Measurements from ENCODE around the gene FBXO31.

FBXO31 gene

DNA sequence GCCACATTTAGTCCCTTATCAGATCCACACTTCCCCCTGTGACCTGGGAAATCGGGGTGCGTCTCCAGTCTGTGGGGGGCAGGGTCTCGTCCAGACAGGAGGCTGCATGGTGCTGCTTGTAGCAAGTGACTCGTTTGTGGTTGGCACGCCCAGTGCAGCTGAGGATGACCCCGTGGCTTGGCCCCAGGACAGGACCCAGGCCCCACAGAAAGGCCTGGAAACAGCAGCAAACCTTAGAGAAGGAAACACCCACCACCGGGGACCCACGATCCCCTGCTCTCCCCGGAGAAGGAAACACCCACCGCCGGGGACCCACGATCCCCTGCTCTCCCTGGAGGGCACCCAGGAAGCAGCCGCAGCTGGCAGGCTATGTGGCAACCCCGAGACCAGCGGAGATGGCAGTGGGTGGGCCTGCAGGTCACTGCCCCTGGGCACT, 58.1 kb downstream of the FBXO31 start:
- H3K9me3 Mint-ChIP-seq, result no peaks in the 10 kb centered on the region
- H3K36me3 Mint-ChIP-seq, result no peaks in the 10 kb centered on the region
- H3K4me1 Mint-ChIP-seq, result peaks cover 8% of the 10 kb centered on the region
- H3K27me3 Mint-ChIP-seq, result no peaks in the 10 kb centered on the region
- no peak overlapping the region for H3K27ac Mint-ChIP-seq
- H3K4me3 Mint-ChIP-seq, result no peak overlapping the region

- Mint-ChIP-seq H3K27ac (no peak overlapping the region), H3K4me1 (peaks cover 8% of the 10 kb centered on the region), H3K4me3 (no peak overlapping the region), H3K36me3 (no peaks in the 10 kb centered on the region), H3K27me3 (no peaks in the 10 kb centered on the region), H3K9me3 (no peaks in the 10 kb centered on the region)
Observed at GRCh38 chr16:87324411-87325275, 58.9 kb downstream of the FBXO31 start.

DNA sequence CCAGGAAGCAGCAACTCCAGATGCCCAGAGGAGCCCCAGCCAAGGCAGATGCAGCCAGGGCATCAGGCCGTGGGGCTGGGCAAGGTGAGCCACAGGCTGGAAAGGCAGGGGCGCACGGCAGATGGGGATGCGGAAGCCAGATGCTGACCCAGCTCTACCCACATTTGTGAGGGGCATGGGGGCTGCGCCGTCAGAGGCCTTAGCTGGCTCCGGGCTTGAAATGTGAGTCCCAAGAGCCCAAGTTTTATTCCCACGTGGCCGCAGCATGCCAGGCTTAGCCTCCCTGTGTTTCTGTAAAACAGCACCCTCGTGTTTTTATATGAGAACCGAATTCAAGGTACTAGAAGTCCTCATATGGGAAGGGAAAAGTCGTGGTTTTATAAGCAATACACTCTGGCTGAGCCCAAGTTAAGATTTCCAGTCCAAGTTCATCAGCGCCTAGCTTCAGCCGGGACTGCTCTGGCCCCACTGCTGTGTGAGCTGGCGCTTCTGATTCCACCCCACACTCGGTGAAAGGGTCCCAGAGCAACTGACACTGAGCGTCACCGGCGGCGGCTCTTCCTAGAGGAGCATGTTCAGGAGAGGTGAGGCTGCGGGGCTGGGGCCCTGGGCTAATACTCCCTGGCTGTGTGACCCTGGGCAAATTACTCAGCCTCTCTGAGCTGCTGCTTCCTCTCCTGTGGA, 59.7 kb downstream of the FBXO31 start:
- no peak overlapping the region for H3K4me3 Mint-ChIP-seq
- no peaks in the 10 kb centered on the region for H3K27me3 Mint-ChIP-seq
- H3K4me1 Mint-ChIP-seq, result peaks cover 11% of the 10 kb centered on the region
- no peaks in the 10 kb centered on the region for H3K9me3 Mint-ChIP-seq
- H3K36me3 Mint-ChIP-seq, result no peaks in the 10 kb centered on the region
- H3K27ac Mint-ChIP-seq, result no peak overlapping the region

DNA sequence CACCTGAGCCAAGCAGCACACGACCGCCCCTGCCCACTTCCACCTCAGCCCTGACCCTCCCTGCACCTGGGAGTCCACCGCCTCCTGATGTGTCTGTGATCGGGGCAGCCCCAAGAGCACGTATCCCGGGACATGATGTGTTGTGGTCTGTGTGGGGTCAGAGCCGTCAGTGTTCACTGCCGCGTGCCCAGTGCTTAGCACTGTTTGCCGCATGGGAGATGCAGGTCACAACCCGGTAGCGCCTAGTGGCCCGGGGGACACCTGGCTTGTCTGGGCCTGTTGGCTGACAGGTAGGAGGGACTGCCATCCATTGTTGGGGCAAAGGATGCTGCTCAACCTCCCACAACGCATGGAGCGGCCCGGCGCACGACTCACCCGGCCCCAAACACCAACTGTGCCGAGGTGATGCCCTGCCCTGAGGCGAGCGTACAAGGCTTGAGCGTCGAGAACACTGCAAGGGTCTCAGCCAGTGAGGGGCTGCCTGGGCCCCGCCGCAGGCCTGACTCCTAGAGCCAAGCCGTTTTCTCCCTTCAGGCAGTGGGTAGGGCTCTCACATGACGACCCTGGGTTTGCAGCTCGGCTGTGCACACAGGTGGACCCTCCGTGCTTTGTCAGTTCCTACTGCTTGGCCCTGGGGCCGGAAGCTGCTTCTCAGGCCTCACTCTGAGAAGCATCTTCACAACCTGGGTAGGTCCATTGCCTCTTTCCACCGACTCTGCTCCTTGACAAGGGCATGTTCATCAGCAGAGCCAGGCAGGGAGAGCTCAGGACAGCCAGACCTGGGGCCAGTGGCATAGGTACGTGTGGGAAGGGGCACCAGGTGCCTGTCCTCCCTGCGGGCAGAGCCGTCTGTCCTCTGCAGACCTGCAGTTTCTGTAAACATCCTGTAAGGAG, 60.5 kb downstream of the FBXO31 start:
- no peak overlapping the region for H3K4me3 Mint-ChIP-seq
- H3K9me3 Mint-ChIP-seq, result no peaks in the 10 kb centered on the region
- no peak overlapping the region for H3K27ac Mint-ChIP-seq

DNA sequence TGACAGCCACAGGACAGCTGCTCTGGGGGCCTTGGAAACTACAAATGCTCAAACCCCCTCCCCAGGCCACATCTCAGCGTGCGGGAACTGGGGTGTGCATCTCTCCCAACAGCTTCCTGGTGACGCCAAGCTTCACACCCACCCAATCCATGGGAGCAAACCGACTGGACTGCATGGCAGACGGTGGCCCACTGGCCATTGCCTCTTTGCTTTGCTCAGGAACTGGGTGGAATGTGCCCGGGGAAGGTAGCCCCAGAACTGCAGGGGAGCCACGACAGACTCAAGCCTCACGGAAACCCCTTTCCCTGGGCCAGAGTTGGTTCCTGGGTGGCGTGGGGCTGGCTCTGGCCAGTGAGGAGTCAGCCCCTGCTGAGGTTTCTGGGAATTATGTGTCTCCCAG, 61.2 kb downstream of the FBXO31 start:
- peaks cover 22% of the 10 kb centered on the region for H3K4me1 Mint-ChIP-seq
- no peaks in the 10 kb centered on the region for H3K9me3 Mint-ChIP-seq
- no peaks in the 10 kb centered on the region for H3K27me3 Mint-ChIP-seq
- no peak overlapping the region for H3K4me3 Mint-ChIP-seq
- H3K27ac Mint-ChIP-seq, result no peak overlapping the region
- no peaks in the 10 kb centered on the region for H3K36me3 Mint-ChIP-seq

More for the DNA sequence above, 60.5 kb downstream of the FBXO31 start:
- no peaks in the 10 kb centered on the region for H3K27me3 Mint-ChIP-seq
- peaks cover 19% of the 10 kb centered on the region for H3K4me1 Mint-ChIP-seq
- H3K36me3 Mint-ChIP-seq, result no peaks in the 10 kb centered on the region

GRCh38 chr16:87321336-87322107, 62.1 kb downstream of the FBXO31 start:
- no peaks in the 10 kb centered on the region for H3K9me3 Mint-ChIP-seq
- no peaks in the 10 kb centered on the region for H3K27me3 Mint-ChIP-seq
- H3K4me3 Mint-ChIP-seq, result no peak overlapping the region
- H3K27ac Mint-ChIP-seq, result peak overlapping the region; percentile 8
- peaks cover 19% of the 10 kb centered on the region for H3K4me1 Mint-ChIP-seq
- H3K36me3 Mint-ChIP-seq, result no peaks in the 10 kb centered on the region

GRCh38 chr16:87320510-87321227, 62.9 kb downstream of the FBXO31 start:
- Mint-ChIP-seq H3K4me1 (peaks cover 14% of the 10 kb centered on the region), H3K27me3 (no peaks in the 10 kb centered on the region), H3K9me3 (no peaks in the 10 kb centered on the region), H3K36me3 (no peaks in the 10 kb centered on the region), H3K27ac (no peak overlapping the region), H3K4me3 (no peak overlapping the region)

GRCh38 chr16:87319997-87320491, 63.5 kb downstream of the FBXO31 start:
- no peaks in the 10 kb centered on the region for H3K27me3 Mint-ChIP-seq
- no peaks in the 10 kb centered on the region for H3K9me3 Mint-ChIP-seq
- H3K36me3 Mint-ChIP-seq, result no peaks in the 10 kb centered on the region

DNA sequence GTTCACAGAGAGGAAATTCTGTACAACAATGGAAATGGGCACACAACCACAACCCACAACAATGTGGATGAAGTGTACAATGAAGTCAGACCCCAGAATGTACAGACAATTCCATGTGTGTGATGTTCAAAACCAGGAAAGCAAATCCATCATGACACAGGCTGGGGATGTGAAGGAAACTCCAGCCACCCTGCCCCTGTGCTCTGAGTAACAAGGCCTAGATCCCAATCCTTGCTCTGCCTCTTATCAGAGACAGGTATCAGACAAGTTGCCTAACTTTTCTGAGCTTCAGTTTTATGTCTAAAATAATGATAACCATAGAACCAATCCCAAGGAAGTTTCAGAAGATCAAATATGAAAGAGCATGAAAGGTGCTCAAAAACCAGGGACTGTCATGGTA, 64.6 kb downstream of the FBXO31 start:
- Mint-ChIP-seq H3K27me3 (no peaks in the 10 kb centered on the region), H3K4me1 (peaks cover 14% of the 10 kb centered on the region), H3K9me3 (no peaks in the 10 kb centered on the region), H3K4me3 (peak overlapping the region; percentile 97), H3K27ac (peak overlapping the region; percentile 56), H3K36me3 (no peaks in the 10 kb centered on the region)

More at GRCh38 chr16:87319997-87320491, 63.5 kb downstream of the FBXO31 start:
- no peak overlapping the region for H3K27ac Mint-ChIP-seq
- H3K4me1 Mint-ChIP-seq, result peaks cover 14% of the 10 kb centered on the region
- no peak overlapping the region for H3K4me3 Mint-ChIP-seq

DNA sequence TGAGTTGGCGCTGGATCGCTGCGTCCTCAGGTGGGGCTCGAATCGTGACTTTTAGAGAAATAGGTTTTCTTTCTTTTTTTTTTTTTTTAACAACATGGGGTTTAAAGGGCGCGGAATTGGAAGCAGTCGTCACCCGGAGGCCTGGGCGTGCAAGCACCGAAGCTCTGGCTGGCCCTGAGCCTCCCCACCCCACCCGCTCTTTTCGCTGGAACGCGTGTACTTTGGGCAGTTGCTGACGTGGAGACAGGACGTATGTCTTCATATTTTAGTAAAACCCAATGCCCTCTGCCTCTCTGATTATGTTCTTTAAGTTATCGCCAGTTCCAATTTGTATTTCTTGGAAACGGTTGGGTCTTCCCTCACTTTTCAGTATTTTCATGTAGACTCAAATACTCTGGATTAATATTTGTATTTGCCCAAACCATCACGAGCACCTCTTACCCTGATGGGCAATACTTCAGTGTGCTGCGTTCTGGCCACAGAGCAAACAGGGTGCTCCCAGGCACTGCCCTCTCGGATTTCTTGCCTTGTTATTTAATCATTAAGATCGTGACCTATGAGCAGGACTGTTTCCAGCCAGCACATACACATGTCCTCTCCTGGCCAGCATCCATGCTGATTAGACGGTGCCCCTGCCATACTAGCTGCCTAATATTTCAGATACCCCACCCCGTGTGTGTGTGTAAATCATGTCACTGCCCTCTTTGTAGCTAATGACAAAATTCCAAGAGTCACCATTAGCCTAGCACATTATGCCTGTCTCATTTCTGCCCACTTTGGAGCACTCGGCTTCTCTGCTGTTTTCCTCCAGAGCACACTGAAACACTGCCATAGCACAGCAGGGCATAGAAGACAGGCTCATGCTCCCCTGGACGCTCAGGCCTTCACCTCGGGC, 65.6 kb downstream of the FBXO31 start:
- H3K9me3 Mint-ChIP-seq, result no peaks in the 10 kb centered on the region
- peaks cover 14% of the 10 kb centered on the region for H3K4me1 Mint-ChIP-seq
- H3K27me3 Mint-ChIP-seq, result no peaks in the 10 kb centered on the region
- peak overlapping the region; percentile 98 for H3K27ac Mint-ChIP-seq
- peak overlapping the region; percentile 97 for H3K4me3 Mint-ChIP-seq
- H3K36me3 Mint-ChIP-seq, result no peaks in the 10 kb centered on the region

DNA sequence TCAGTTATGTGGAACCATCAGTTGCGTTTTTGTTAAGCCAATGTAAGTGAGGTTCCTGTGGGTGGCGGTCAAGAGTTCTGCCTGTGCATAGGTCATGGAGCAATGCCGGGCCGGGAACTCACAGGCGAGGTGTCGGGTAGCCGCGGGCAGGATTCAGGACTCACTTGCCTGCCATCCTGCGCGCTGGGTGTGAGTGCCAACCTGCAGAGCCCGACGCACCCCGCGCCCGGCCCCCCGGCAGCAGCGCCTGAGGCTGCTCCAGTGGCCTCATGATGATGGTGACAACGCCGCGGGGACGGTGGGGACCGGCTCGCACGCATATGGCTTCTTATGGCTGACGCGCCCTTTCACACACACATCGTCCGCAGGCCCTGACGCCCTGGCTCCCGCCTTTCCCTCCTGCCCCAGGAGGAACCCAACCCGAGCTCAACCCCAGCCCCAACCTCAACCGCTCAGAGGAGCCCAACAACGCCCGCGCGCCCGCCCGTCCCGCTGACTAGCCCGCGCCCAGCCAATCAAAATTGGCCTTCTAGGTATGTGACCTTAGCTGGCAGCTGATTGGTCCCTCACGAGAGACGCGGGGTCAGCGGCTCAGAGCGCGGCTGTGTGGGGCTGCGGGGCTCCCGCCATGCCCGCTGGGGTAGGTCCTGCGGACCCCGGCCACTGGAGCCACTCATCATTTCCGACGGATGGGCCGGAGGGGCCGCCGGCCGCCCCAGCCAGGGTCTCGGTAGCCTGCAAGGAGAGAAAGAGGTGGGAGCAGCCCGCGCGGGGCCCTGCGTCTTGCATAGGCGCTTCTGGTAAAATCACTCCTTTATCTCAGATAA, 66.4 kb downstream of the FBXO31 start, which contains the start of gene C16orf95:
Gene C16orf95 (minus strand): TSS at position 470 of the 827 bp plus-strand sequence. CDS start 150 bp downstream, at position 320.
- H3K4me1 Mint-ChIP-seq, result peaks cover 14% of the 10 kb centered on the region
- H3K9me3 Mint-ChIP-seq, result no peaks in the 10 kb centered on the region
- H3K4me3 Mint-ChIP-seq, result peak within 1 kb of the TSS; percentile 97
- no peaks in the 10 kb centered on the region for H3K36me3 Mint-ChIP-seq
- H3K27me3 Mint-ChIP-seq, result no peaks in the 10 kb centered on the region
- H3K27ac Mint-ChIP-seq, result peak within 1 kb of the TSS; percentile 98

DNA sequence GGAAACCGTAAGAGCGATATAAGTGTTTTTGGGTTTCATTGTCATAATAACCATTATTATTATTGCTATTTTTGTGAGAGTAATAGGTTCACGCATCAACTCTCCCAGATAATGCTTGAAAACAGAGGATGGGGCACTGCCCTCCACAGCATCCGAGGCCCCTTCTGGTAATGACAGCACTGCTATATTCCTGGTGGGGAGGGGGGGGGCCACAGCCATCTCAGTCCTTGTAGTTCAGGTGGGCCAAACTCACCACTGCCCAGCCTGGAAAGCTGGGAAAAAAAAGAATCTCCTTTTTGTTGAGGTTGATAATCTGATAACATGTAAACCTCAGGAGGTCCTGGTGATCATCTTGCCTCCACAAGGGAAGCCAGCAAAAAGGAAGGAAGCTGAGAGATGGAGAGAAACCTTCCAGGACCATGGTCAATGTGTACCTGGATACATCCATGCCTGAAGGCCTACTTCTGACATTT, 67.1 kb downstream of the FBXO31 start:
- H3K4me3 Mint-ChIP-seq, result peak overlapping the region; percentile 97
- H3K9me3 Mint-ChIP-seq, result no peaks in the 10 kb centered on the region
- H3K27ac Mint-ChIP-seq, result peak overlapping the region; percentile 98
- peaks cover 14% of the 10 kb centered on the region for H3K4me1 Mint-ChIP-seq
- no peaks in the 10 kb centered on the region for H3K27me3 Mint-ChIP-seq
- H3K36me3 Mint-ChIP-seq, result no peaks in the 10 kb centered on the region

Measured in activated naive CD4-positive, alpha-beta T cell treated with anti-CD3 and anti-CD28 coated beads, Interleukin-2, amount 50 U/mL, for 24 hours (primary cell).